Measurements from ENCODE around the gene GGACT. TPM values are rescaled to one million over a fixed set of nuclear protein-coding genes. Genes with fewer than 3 reads are reported as not detected.

Gene GGACT
- total RNA-seq, 1 donor from 2014 or later = 1.3 TPM

- TF ChIP-seq EZH2 (IDR thresholded peaks at IDR 0.05) (no peak), EZH2phosphoT487 (IDR thresholded peaks at IDR 0.05) (no peak), CTCF (IDR thresholded peaks at IDR 0.05) (no peak)
- Histone ChIP-seq H3K4me2 (no peak overlapping the region), H3K4me1 (peaks cover 17% of the 10 kb centered on the region), H3K79me2 (ENCODE audit: low read depth) (no peaks in the 10 kb centered on the region), H3K27ac (no peak overlapping the region), H4K20me1 (ENCODE audit: low read depth) (no peaks in the 10 kb centered on the region), H3K4me3 (no peak overlapping the region), H3K9me3 (ENCODE audit: low read depth) (no peaks in the 10 kb centered on the region), H3K27me3 (no peaks in the 10 kb centered on the region), H2AFZ (replicated peaks) (no peak overlapping the region), H3K36me3 (no peaks in the 10 kb centered on the region), H3F3A (ENCODE audit: low read depth) (peaks cover 10% of the 10 kb centered on the region), H3K9ac (no peak overlapping the region)
- DNase-seq (ENCODE audit: low spot score) = no peak
- Mint-ChIP-seq H3K4me1 (peaks cover 36% of the 10 kb centered on the region), H3K27ac (peak overlapping the region; percentile 63), H3K27me3 (ENCODE audit: insufficient read depth, low read depth) (peaks cover 5% of the 10 kb centered on the region), H3K9me3 (no peaks in the 10 kb centered on the region), H3K36me3 (peaks cover 23% of the 10 kb centered on the region), H3K4me3 (no peak overlapping the region)
Measured at GRCh38 chr13:100528820-100529219, 59.8 kb downstream of the GGACT start.

- H3K36me3 ChIP-seq = no peaks in the 10 kb centered on the region
- TF ChIP-seq CTCF (IDR thresholded peaks at IDR 0.05) (no peak), EZH2 (IDR thresholded peaks at IDR 0.05) (no peak), EZH2phosphoT487 (IDR thresholded peaks at IDR 0.05) (no peak)
Measured at GRCh38 chr13:100528353-100528752, 60.2 kb downstream of the GGACT start.

GRCh38 chr13:100527644-100528043 lies 60.9 kb downstream of the GGACT start:
- Histone ChIP-seq H3K4me3 (no peak overlapping the region), H2AFZ (replicated peaks) (no peak overlapping the region), H3K36me3 (no peaks in the 10 kb centered on the region), H3K4me1 (peaks cover 17% of the 10 kb centered on the region), H3K27me3 (no peaks in the 10 kb centered on the region), H3K4me2 (no peak overlapping the region), H3K79me2 (ENCODE audit: low read depth) (no peaks in the 10 kb centered on the region), H3F3A (ENCODE audit: low read depth) (peaks cover 10% of the 10 kb centered on the region), H3K9ac (no peak overlapping the region), H4K20me1 (ENCODE audit: low read depth) (no peaks in the 10 kb centered on the region), H3K27ac (no peak overlapping the region), H3K9me3 (ENCODE audit: low read depth) (no peaks in the 10 kb centered on the region)
- Mint-ChIP-seq H3K36me3 (peaks cover 27% of the 10 kb centered on the region), H3K9me3 (no peaks in the 10 kb centered on the region), H3K4me1 (peaks cover 41% of the 10 kb centered on the region), H3K27ac (no peak overlapping the region), H3K4me3 (no peak overlapping the region), H3K27me3 (ENCODE audit: insufficient read depth, low read depth) (peaks cover 5% of the 10 kb centered on the region)
- TF ChIP-seq CTCF (IDR thresholded peaks at IDR 0.05) (no peak), EZH2 (IDR thresholded peaks at IDR 0.05) (no peak), EZH2phosphoT487 (IDR thresholded peaks at IDR 0.05) (no peak)
- no peak for DNase-seq (ENCODE audit: low spot score)

More at GRCh38 chr13:100528353-100528752, 60.2 kb downstream of the GGACT start:
- peaks cover 17% of the 10 kb centered on the region for H3K4me1 ChIP-seq
- H3K4me2 ChIP-seq = no peak overlapping the region
- peaks cover 36% of the 10 kb centered on the region for H3K4me1 Mint-ChIP-seq
- no peaks in the 10 kb centered on the region for H3K9me3 ChIP-seq (ENCODE audit: low read depth)
- H3K9me3 Mint-ChIP-seq = no peaks in the 10 kb centered on the region
- no peaks in the 10 kb centered on the region for H3K27me3 ChIP-seq
- no peak overlapping the region for H3K27ac ChIP-seq
- DNase-seq (ENCODE audit: low spot score) = no peak
- H3K4me3 ChIP-seq = no peak overlapping the region
- H4K20me1 ChIP-seq (ENCODE audit: low read depth) = no peaks in the 10 kb centered on the region
- H3K4me3 Mint-ChIP-seq = no peak overlapping the region
- H3F3A ChIP-seq (ENCODE audit: low read depth) = peaks cover 10% of the 10 kb centered on the region
- H3K27me3 Mint-ChIP-seq (ENCODE audit: insufficient read depth, low read depth) = peaks cover 5% of the 10 kb centered on the region
- no peak overlapping the region for H2AFZ ChIP-seq (replicated peaks)
- no peak overlapping the region for H3K9ac ChIP-seq
- H3K36me3 Mint-ChIP-seq = peaks cover 27% of the 10 kb centered on the region
- H3K27ac Mint-ChIP-seq = peak overlapping the region; percentile 8
- no peaks in the 10 kb centered on the region for H3K79me2 ChIP-seq (ENCODE audit: low read depth)

Measured in neural progenitor cell (in vitro differentiated cells).